ENCODE data around the gene KAZN.
"Not testable (repeated sequence)": the region's sequence is repeated elsewhere in the genome, so short reads cannot be mapped to it uniquely, and the experiment has no call there.

KAZN gene

GRCh38 chr1:14598498-14599182 lies at the start of gene KAZN:
Gene KAZN, plus strand, starts transcription at chr1:14598685.
- DNase-seq = no peak

GRCh38 chr1:14549897-14550620 lies 48.4 kb upstream of the KAZN start:
- DNase-seq = peak; percentile 11

- DNase-seq = no peak
Measured at GRCh38 chr1:14551386-14551785, 47.1 kb upstream of the KAZN start.

- DNase-seq = no peak
Measured at GRCh38 chr1:14552246-14552965, 46.1 kb upstream of the KAZN start.

GRCh38 chr1:14553711-14554110 lies 44.8 kb upstream of the KAZN start:
- DNase-seq = no peak

- DNase-seq = no peak
Measured at GRCh38 chr1:14555091-14555490, 43.4 kb upstream of the KAZN start.

GRCh38 chr1:14561014-14561693 lies 37.3 kb upstream of the KAZN start:
- no peak for DNase-seq

GRCh38 chr1:14565090-14565489 lies 33.4 kb upstream of the KAZN start:
- DNase-seq = no peak

GRCh38 chr1:14567056-14567455 lies 31.4 kb upstream of the KAZN start:
- DNase-seq = no peak

- no peak for DNase-seq
Measured at GRCh38 chr1:14567903-14568302, 30.6 kb upstream of the KAZN start.

- no peak for DNase-seq
Measured at GRCh38 chr1:14568716-14569355, 29.6 kb upstream of the KAZN start.

GRCh38 chr1:14570514-14570913 lies 28.0 kb upstream of the KAZN start:
- no peak for DNase-seq

- DNase-seq = no peak
Measured at GRCh38 chr1:14571810-14572767, 26.4 kb upstream of the KAZN start.

GRCh38 chr1:14572861-14573260 lies 25.6 kb upstream of the KAZN start:
- DNase-seq = no peak

- DNase-seq = no peak
Measured at GRCh38 chr1:14576155-14576554, 22.3 kb upstream of the KAZN start.

GRCh38 chr1:14577261-14577660 lies 21.2 kb upstream of the KAZN start:
- no peak for DNase-seq

GRCh38 chr1:14578156-14578555 lies 20.3 kb upstream of the KAZN start:
- DNase-seq = no peak

- not testable (repeated sequence) for DNase-seq
Measured at GRCh38 chr1:14580295-14580694, 18.2 kb upstream of the KAZN start.

GRCh38 chr1:14580986-14581385 lies 17.5 kb upstream of the KAZN start:
- DNase-seq = no peak

- DNase-seq = no peak
Measured at GRCh38 chr1:14583788-14584187, 14.7 kb upstream of the KAZN start.

GRCh38 chr1:14585728-14586127 lies 12.8 kb upstream of the KAZN start:
- no peak for DNase-seq
